ENCODE data around the gene BRINP2. TPM values are rescaled to one million over a fixed set of nuclear protein-coding genes. Genes with fewer than 3 reads are reported as not detected.

The BRINP2 gene
- total RNA-seq, 1 experiment from 2014 or later, result not detected

GRCh38 chr1:177248258-177248657, 77.5 kb downstream of the BRINP2 start:
- DNase-seq (ENCODE audit: low read depth in 1 of 2, low spot score in 2 of 2), result no peak
- H3K4me1 ChIP-seq (replicated peaks), result no peaks in the 10 kb centered on the region
- H3K27me3 ChIP-seq (replicated peaks), result no peaks in the 10 kb centered on the region
- H3K9me3 ChIP-seq (replicated peaks), result no peaks in the 10 kb centered on the region
- H3K4me3 ChIP-seq, result no peak overlapping the region
- H3K27ac ChIP-seq, result no peak overlapping the region
- no peaks in the 10 kb centered on the region for H3K36me3 ChIP-seq

GRCh38 chr1:177249231-177249630, 78.5 kb downstream of the BRINP2 start:
- H3K27me3 ChIP-seq (replicated peaks), result no peaks in the 10 kb centered on the region
- no peak overlapping the region for H3K27ac ChIP-seq
- H3K4me3 ChIP-seq, result no peak overlapping the region
- H3K9me3 ChIP-seq (replicated peaks), result no peaks in the 10 kb centered on the region
- DNase-seq (ENCODE audit: low read depth in 1 of 2, low spot score in 2 of 2), result no peak
- H3K36me3 ChIP-seq, result no peaks in the 10 kb centered on the region
- H3K4me1 ChIP-seq (replicated peaks), result no peaks in the 10 kb centered on the region

GRCh38 chr1:177252877-177253276, 82.1 kb downstream of the BRINP2 start:
- H3K9me3 ChIP-seq (replicated peaks), result no peaks in the 10 kb centered on the region
- DNase-seq (ENCODE audit: low read depth in 1 of 2, low spot score in 2 of 2), result no peak
- H3K36me3 ChIP-seq, result no peaks in the 10 kb centered on the region
- no peak overlapping the region for H3K4me3 ChIP-seq
- H3K4me1 ChIP-seq (replicated peaks), result peaks cover 17% of the 10 kb centered on the region
- no peaks in the 10 kb centered on the region for H3K27me3 ChIP-seq (replicated peaks)
- no peak overlapping the region for H3K27ac ChIP-seq

- H3K27ac ChIP-seq, result no peak overlapping the region
- H3K27me3 ChIP-seq (replicated peaks), result peaks cover 5% of the 10 kb centered on the region; the same call in 1 of the 2 replicates
- DNase-seq (ENCODE audit: low read depth in 1 of 2, low spot score in 2 of 2), result peak in 1 of 2 experiments; percentile 32
- no peaks in the 10 kb centered on the region for H3K9me3 ChIP-seq (replicated peaks)
- H3K4me3 ChIP-seq, result no peak overlapping the region
- peaks cover 17% of the 10 kb centered on the region for H3K4me1 ChIP-seq (replicated peaks)
- no peaks in the 10 kb centered on the region for H3K36me3 ChIP-seq
Observed at GRCh38 chr1:177255411-177255810, 84.7 kb downstream of the BRINP2 start.

GRCh38 chr1:177256153-177257075, 85.7 kb downstream of the BRINP2 start:
- Histone ChIP-seq H3K4me3 (no peak overlapping the region), H3K9me3 (replicated peaks) (no peaks in the 10 kb centered on the region), H3K4me1 (replicated peaks) (peaks cover 17% of the 10 kb centered on the region), H3K27ac (no peak overlapping the region), H3K36me3 (no peaks in the 10 kb centered on the region), H3K27me3 (replicated peaks) (peaks cover 5% of the 10 kb centered on the region; the same call in 1 of the 2 replicates)
- peak; percentile 72 to 79 for DNase-seq (ENCODE audit: low read depth in 1 of 2, low spot score in 2 of 2)

- no peak for DNase-seq (ENCODE audit: low read depth in 1 of 2, low spot score in 2 of 2)
- Histone ChIP-seq H3K9me3 (replicated peaks) (no peaks in the 10 kb centered on the region), H3K27ac (no peak overlapping the region), H3K4me1 (replicated peaks) (peaks cover 17% of the 10 kb centered on the region), H3K36me3 (no peaks in the 10 kb centered on the region), H3K4me3 (no peak overlapping the region), H3K27me3 (replicated peaks) (peaks cover 8% of the 10 kb centered on the region; the same call in 1 of the 2 replicates)
Observed at GRCh38 chr1:177257128-177257527, 86.4 kb downstream of the BRINP2 start.

GRCh38 chr1:177257576-177257975, 86.8 kb downstream of the BRINP2 start:
- Histone ChIP-seq H3K9me3 (replicated peaks) (no peaks in the 10 kb centered on the region), H3K36me3 (no peaks in the 10 kb centered on the region), H3K4me3 (no peak overlapping the region), H3K27ac (no peak overlapping the region), H3K4me1 (replicated peaks) (peaks cover 17% of the 10 kb centered on the region), H3K27me3 (replicated peaks) (peaks cover 8% of the 10 kb centered on the region; the same call in 1 of the 2 replicates)
- DNase-seq (ENCODE audit: low read depth in 1 of 2, low spot score in 2 of 2), result no peak

GRCh38 chr1:177270863-177271262, 100.1 kb downstream of the BRINP2 start:
- H3K4me1 ChIP-seq (replicated peaks), result no peaks in the 10 kb centered on the region
- H3K4me3 ChIP-seq, result no peak overlapping the region
- H3K36me3 ChIP-seq, result no peaks in the 10 kb centered on the region
- DNase-seq (ENCODE audit: low read depth in 1 of 2, low spot score in 2 of 2), result no peak
- H3K27me3 ChIP-seq (replicated peaks), result no peaks in the 10 kb centered on the region
- no peaks in the 10 kb centered on the region; the same call in 1 of the 2 replicates for H3K9me3 ChIP-seq (replicated peaks)
- no peak overlapping the region for H3K27ac ChIP-seq

GRCh38 chr1:177273141-177273540, 102.4 kb downstream of the BRINP2 start:
- Histone ChIP-seq H3K27ac (no peak overlapping the region), H3K4me1 (replicated peaks) (no peaks in the 10 kb centered on the region), H3K4me3 (no peak overlapping the region), H3K36me3 (no peaks in the 10 kb centered on the region), H3K27me3 (replicated peaks) (no peaks in the 10 kb centered on the region), H3K9me3 (replicated peaks) (no peaks in the 10 kb centered on the region; the same call in 1 of the 2 replicates)
- DNase-seq (ENCODE audit: low read depth in 1 of 2, low spot score in 2 of 2), result no peak

GRCh38 chr1:177274687-177275211, 104.0 kb downstream of the BRINP2 start:
- H3K9me3 ChIP-seq (replicated peaks), result no peaks in the 10 kb centered on the region; the same call in 1 of the 2 replicates

GRCh38 chr1:177275736-177276135, 105.0 kb downstream of the BRINP2 start:
- H3K4me1 ChIP-seq (replicated peaks), result no peaks in the 10 kb centered on the region
- no peak overlapping the region for H3K4me3 ChIP-seq
- no peaks in the 10 kb centered on the region; the same call in 1 of the 2 replicates for H3K9me3 ChIP-seq (replicated peaks)
- no peaks in the 10 kb centered on the region for H3K36me3 ChIP-seq
- no peaks in the 10 kb centered on the region for H3K27me3 ChIP-seq (replicated peaks)
- DNase-seq (ENCODE audit: low read depth in 1 of 2, low spot score in 2 of 2), result no peak
- no peak overlapping the region for H3K27ac ChIP-seq

More at GRCh38 chr1:177274687-177275211, 104.0 kb downstream of the BRINP2 start:
- H3K27me3 ChIP-seq (replicated peaks), result no peaks in the 10 kb centered on the region
- H3K27ac ChIP-seq, result no peak overlapping the region
- no peaks in the 10 kb centered on the region for H3K36me3 ChIP-seq
- no peaks in the 10 kb centered on the region for H3K4me1 ChIP-seq (replicated peaks)
- no peak for DNase-seq (ENCODE audit: low read depth in 1 of 2, low spot score in 2 of 2)
- no peak overlapping the region for H3K4me3 ChIP-seq

GRCh38 chr1:177278626-177279390, 108.0 kb downstream of the BRINP2 start:
- Histone ChIP-seq H3K4me3 (no peak overlapping the region), H3K9me3 (replicated peaks) (no peaks in the 10 kb centered on the region), H3K36me3 (no peaks in the 10 kb centered on the region), H3K4me1 (replicated peaks) (no peaks in the 10 kb centered on the region), H3K27me3 (replicated peaks) (no peaks in the 10 kb centered on the region), H3K27ac (no peak overlapping the region)
- no peak for DNase-seq (ENCODE audit: low read depth in 1 of 2, low spot score in 2 of 2)

GRCh38 chr1:177281901-177282300, 111.1 kb downstream of the BRINP2 start:
- no peaks in the 10 kb centered on the region for H3K4me1 ChIP-seq (replicated peaks)
- no peak for DNase-seq (ENCODE audit: low read depth in 1 of 2, low spot score in 2 of 2)
- no peak overlapping the region for H3K4me3 ChIP-seq
- H3K9me3 ChIP-seq (replicated peaks), result no peaks in the 10 kb centered on the region
- H3K27ac ChIP-seq, result no peak overlapping the region
- H3K27me3 ChIP-seq (replicated peaks), result peaks cover 3% of the 10 kb centered on the region; the same call in 1 of the 2 replicates
- H3K36me3 ChIP-seq, result no peaks in the 10 kb centered on the region
